GM18873 (cell line): ENCODE results near the gene CISH.

Source experiments
- ATAC-seq: cut with Tn5 transposase; IDR thresholded peaks from one replicate; pipeline ENCODE4 v1.9.1; 2021; ENCODE audit warnings: mild to moderate bottlenecking, moderate library complexity, moderate number of reproducible peaks; ENCODE audit not compliant: unreplicated experiment, low FRiP score

Gene CISH

DNA sequence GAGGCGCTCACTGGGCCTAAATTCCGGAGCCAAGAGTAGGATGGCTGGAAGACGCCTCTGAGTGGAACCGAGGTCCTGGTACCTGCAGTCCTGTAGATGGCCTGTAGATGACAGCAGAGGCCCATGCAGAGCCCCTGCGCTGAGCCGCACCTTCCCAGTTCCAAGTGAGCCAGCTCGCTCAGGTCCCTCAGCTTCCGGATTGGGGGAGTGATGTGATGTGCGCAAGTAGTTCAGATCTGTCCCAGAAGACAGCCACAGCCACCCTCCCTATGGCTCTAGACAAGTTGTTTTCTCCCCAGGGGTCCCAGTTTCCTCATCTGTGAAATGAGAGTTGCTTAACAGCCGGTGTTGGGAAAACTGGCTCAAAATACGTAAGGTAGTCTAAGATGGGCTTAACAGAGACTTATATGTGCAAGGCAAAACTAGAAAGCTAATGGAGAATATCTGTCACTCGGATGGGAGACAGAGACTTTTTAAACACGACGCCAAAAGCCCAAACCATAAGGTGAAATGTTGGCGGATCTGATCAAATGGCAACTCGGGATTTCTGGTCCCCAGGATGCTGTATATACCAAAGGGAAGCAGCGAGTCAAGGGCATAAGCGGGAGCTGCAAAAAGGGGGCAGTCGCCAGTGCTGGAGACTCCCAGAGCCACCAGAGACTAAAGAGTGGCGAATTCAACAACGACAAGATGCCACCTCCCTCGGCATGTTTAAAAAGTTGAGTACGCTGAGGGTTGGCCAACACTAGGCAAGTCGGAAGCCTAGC lies 4.6 kb upstream of the CISH start:
- ATAC-seq, result no peak

- ATAC-seq, result no peak
These were observed 3.6 kb upstream of the CISH start for GRCh38 chr3:50615190-50615589.

DNA sequence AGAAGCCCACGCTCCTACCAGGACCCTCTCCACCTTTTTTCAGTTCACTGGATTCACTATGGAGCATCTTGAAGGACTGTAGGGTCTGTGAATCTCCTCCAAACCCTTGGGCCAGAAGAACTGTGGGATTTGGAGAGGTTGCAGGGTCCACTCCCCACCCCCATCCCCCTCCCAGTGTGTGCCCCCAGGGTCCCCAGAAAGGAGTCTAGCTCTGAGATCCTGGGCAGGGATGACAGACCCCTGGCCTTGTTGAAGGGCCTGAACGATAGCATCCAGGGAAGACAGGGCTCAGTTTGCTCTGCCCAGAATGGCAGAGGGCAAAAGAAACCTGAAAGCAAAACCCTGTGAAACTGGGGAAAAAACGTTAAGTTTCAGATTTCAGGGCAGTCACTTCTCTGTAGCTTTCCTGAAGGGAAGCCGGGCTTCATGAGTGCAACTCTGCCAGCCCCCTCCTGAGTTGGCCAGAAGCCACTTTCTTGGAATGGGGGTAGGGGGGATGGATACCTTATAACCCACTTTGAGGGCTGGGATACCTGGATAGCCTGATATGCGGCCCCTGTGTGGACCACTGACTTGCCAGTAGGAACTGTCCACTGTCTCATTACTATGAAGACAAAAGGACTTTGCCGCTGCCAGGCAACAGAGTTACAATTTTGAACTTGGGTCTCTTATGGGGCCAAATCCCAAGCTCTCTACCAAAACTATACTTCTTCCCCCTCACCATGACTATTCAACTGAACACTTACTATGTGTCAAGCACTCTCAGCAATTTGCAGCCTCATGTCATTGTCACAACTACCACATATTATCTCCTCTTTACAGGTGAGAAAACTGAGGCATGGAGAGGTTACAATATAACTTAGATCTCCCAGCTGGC lies 1.6 kb upstream of the CISH start:
- ATAC-seq, result no peak

- ATAC-seq, result no peak
These were observed 784 bp upstream of the CISH start for GRCh38 chr3:50612234-50612882.

DNA sequence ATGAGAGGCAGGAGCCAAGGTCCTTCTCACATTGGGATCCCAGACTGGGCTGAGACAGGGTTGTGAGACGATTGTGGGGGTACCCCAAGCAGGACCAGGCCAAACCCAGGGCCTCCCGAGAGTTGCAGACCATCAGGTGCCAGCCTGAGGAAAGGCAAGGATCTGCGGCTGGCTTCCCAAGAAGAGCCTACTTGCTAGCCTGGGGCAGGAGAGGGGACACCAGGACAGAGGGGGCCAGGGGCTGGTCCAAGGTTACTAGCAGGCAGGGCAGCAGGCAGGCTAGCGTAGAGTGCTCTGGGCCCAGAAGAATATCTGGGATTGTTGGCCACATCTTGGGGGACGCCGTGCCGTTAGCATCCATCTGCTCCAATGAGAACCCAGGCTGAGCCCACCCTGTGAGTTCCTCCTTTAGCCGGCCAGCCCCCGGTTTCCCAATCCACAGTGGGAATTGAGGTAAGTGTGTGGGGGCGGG lies 546 bp downstream of the CISH start:
- no peak for ATAC-seq

DNA sequence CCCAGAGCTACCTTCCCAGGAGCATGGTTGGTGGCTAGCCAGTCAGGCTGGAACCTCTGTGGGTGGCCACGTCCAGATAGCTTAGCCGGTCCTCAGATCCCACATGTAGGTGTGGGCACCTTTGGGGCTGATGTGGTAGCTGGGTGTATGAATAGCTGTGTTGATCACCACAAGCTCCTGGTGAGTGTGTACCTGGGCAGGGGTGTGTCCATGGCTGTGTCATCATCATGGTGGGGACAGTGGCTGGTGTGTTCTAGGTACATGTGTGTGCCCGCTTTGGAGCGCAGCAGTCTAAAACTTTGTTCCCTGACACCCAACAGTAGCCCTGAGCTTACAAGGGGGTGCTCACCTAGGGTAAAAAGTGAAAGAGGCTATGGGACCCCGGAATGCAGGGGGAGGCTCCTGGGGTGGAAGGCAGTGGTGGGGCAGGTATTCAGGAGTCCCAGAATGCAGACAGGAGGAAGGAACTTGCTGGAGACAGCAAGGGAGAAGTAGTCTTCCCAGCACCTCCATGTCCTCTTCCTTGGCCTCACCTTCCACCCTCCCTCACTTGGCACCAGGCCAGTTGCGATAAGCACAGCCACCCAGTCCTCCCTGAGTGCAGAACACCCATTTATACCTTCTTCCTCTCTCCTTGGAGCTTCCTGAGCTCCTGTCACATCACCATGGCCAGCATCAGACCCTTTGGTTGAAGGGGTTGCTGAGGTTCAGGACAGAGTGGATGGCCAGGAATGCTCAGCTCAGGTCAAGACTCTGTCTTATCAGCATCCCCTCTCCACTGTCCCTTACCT lies 1.2 kb downstream of the CISH start:
- ATAC-seq, result no peak

- ATAC-seq, result no peak
These were observed 1.9 kb downstream of the CISH start for GRCh38 chr3:50609763-50610085.

- ATAC-seq, result no peak
These were observed 2.4 kb downstream of the CISH start for GRCh38 chr3:50609071-50609762.

- ATAC-seq, result no peak
These were observed 3.3 kb downstream of the CISH start for GRCh38 chr3:50608278-50608677.

- ATAC-seq, result no peak
These were observed 4.1 kb downstream of the CISH start for GRCh38 chr3:50607271-50608091.

DNA sequence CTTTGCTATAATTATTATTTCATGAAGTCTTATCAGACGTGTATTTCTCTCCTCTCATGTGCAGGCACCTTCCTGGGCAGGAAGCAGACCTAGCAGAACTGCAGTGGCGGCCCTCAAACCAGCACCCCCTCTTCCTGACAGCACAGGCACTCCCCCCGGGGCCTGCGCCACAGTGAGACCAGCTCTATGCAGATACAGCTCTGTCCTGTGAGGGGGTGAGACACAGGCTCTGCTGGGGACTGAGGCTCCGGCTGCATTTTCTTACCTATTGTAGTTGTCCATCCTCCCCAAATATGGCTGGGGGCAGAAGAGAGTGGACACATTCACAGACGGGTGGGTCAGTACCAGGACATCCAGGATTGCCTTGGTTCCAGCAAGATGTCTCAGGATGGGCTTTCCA lies 5.0 kb downstream of the CISH start:
- no peak for ATAC-seq

- no peak for ATAC-seq
These were observed 5.7 kb downstream of the CISH start for GRCh38 chr3:50605901-50606326.

GRCh38 chr3:50604628-50605588 lies 6.7 kb downstream of the CISH start:
- ATAC-seq, result no peak

GRCh38 chr3:50604110-50604621 lies 7.4 kb downstream of the CISH start:
- no peak for ATAC-seq

DNA sequence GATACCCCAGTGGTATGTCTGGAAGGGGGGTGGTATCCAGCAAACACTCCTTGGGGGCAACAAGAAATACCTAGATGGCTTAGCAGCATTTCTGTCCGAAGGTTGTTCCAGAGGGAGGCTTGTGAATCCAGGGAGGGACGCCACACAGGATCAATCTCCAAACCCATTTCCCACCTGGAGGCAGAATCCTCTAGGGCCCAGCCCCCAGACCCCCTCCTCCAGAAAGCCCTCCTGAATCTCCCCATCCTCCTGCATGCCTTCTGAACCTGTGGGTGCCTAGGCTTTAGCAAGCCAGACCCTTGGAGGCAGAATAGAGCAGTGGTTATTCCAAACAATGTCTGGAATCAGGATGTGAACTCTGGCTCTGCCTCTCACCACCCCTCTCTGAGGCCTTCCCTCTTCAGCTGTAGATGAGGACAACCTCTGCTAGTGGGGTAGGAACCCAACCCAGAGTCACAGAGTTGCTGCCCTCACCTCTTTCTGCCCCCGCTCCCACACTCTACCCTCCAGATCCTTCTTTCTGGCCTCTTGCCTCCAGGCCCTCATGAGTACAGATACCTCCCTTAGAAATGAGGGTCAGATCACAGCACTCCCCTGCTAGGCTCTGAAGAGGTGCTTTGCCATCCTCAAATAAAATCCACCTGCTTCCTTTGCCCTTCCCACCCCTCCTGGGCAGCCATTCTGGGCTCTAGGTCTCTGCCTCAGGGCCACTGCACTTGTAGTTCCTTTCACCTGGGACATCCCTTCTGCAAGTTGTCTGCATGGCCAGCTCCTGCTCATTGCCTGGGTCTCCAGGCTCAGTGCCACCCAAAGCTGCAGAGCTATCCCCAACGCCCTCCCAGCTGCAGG lies 8.1 kb downstream of the CISH start:
- no peak for ATAC-seq

GRCh38 chr3:50602595-50603191 lies 8.9 kb downstream of the CISH start:
- no peak for ATAC-seq
